Activated T-cell treated with anti-CD3 and anti-CD28 coated beads for 24 hours (primary cell): ENCODE measurements around the gene BLVRA.
"Not testable (repeated sequence)": the region's sequence is repeated elsewhere in the genome, so short reads cannot be mapped to it uniquely, and the experiment has no call there.

ENCODE experiments used
- DNase-seq: peaks from one replicate; pipeline ENCODE4 v3.0.0-alpha.2; 2020; ENCODE audit warnings: low read depth

The BLVRA gene, protein sequence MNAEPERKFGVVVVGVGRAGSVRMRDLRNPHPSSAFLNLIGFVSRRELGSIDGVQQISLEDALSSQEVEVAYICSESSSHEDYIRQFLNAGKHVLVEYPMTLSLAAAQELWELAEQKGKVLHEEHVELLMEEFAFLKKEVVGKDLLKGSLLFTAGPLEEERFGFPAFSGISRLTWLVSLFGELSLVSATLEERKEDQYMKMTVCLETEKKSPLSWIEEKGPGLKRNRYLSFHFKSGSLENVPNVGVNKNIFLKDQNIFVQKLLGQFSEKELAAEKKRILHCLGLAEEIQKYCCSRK

DNA sequence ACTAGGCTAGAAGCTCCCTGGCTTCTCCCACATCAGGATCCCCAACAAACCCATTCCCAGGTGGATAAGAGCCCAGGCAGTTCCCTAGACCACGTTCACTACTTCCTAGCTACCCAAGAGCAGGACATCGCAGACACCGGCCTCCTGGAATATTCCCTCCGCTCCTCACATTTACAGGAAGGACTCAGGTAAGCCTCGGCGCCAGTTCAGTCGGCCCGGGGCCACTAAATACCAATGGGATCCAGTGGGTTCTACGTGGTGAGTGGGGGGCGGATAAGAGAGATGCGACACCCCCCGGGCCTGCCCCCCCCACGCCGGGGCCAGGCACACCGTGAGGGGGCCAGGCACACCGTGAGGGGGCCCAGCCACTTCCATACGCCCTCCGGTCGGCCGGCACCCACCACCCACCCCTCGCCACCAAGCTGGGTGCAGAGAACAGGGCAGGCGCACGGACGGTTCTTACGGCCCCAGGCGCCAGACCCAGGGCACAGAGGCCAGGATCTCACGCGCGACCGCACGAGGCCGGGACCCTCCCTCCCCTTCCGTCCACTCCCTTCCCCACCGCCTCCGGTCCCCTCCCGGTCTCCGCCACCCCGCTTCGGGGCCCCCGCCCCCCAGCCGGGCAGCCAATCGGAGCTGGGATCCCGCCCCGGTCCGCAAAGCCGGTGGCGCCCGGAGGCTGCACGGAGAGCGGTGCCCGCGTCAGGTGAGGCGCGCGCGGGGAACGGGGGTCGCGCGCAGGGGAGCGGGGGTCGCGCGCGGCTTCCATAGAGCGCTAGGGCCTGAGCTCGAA lies at the start of gene BLVRA:
BLVRA (plus strand) TSS at position 652 of the 793 bp plus-strand sequence. CDS start 12,479 bp downstream, outside the sequence.
- DNase-seq: peak; percentile 44

DNA sequence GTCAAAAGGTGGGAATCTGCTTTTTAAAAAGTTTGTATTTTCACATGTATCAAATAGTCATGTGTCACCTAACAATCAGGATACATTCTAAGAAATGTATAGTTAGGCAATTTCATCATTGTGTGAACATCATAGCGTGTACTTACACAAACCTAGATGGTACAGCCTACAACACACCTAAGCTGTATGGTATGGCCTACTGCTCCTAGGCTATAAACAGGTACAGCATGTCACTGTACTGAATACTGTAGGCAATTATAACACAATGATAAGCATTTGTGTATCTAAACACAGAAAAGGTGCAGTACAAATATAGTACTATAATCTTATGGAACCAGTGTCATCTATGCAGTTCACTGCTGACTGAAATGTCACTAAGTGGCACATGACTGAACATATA lies 47.0 kb upstream of the BLVRA start:
- no peak for DNase-seq

DNA sequence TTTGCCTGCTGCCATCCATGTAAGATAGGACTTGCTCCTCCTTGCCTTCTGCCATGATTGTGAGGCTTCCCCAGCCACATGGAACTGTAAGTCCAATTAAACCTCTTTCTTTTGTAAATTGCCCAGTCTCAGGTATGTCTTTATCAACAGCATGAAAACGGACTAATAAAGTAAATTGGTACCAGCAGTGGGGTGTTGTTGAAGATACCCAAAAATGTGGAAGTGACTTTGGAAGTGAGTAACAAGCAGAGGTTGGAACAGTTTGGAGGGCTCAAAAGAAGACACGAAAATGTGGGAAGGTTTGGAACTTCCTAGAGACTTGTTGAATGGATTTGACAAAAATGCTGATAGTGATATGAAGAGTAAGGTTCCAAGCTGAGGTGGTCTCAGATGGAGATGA lies 42.5 kb upstream of the BLVRA start:
- DNase-seq: not testable (repeated sequence)

DNA sequence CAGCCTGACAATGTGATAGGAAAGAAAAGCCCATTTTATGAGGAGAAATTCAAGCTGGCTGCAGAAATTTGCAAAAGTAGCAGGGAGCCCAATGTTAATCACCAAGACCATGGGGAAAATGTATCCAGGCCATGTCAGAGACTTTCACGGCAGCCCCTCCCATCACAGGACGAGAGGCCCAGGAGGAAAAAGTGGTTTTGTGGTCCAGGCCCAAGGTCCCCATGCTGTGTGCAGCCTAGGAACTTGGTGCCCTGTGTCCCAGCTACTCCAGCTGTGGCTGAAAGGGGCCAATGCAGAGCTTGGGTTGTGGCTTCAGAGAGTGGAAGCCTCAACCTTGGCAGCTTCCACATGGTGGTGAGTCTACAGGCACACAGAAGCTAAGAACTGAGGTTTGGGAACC lies 41.9 kb upstream of the BLVRA start:
- DNase-seq: no peak

DNA sequence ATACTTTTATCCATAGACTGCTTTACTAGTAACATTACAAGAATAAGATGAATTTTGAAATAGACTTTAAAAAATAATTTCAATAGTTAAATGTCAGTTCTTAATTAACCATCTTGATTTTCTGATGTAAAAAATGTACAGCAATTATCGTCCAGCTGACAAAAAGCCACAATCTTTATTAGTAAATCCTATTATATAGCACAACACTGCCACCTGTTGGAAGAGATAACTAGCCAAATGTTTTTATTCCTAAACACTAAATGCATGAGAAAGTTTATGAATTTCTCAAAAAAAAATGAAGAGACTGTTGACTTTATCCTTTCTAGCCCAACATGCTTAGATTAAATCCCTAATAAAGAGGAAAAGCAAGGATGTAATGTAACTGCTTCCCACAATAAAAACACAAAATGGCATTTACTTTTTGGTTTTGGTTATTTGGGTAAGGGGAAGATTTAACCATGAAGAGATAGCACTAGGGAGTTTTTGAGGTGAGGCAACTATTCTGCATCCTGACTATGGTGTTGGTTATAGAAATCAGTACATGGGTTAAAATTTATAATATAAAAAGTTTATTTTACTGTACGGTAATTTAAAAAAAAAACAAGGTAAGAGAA lies 37.2 kb upstream of the BLVRA start:
- no peak for DNase-seq

DNA sequence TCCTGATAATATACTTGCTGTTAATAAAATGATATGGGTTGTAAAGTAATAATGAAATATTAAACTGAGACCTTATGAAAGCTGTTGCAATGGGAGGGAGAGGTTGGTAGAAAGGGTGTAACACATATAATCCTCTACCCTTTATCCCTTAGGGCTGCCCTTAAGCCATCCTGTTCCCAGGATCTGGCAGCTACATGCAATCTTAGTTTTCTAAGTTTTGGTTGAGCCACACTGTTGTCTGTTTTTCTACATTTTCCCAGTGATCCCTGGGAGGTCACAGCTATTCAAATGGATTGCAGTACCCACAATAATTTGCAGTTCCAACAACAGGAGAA lies 35.5 kb upstream of the BLVRA start:
- no peak for DNase-seq

DNA sequence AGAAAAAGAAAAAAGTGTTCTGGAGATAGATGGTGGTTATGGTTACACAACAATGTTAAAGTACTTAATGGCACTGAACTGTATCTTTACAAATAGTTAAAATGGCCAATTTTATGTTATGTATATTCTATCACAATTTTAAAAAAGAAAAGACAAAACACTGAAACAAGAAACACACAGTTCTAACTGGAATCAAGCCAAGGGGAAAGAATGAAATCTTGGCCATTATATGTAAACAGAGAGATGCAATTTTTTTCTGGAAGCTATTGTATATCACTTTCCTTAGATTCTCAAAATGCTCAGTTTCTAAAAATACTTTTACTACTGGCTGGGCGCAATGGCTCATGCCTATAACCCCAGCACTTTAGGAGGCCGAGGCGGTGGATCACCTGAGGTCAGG lies 33.2 kb upstream of the BLVRA start:
- no peak for DNase-seq

DNA sequence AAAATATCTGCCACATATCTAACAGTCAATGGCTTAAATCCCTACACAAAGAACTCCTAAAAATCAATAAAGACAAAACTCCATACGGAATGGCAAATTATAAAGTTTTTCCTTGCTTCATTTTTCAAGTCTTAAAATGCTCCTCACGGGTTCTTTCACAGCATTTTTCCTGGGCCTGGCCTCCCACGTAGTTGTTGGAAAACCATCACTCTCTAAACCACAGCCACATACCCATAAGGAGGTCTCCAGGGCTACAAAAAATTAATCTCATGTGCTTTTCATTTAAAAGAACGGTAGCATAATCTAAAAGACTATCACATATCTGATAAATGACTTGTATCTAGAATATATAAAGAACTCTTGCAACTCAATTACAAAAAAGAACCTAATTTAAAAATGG lies 32.0 kb upstream of the BLVRA start:
- DNase-seq: no peak

DNA sequence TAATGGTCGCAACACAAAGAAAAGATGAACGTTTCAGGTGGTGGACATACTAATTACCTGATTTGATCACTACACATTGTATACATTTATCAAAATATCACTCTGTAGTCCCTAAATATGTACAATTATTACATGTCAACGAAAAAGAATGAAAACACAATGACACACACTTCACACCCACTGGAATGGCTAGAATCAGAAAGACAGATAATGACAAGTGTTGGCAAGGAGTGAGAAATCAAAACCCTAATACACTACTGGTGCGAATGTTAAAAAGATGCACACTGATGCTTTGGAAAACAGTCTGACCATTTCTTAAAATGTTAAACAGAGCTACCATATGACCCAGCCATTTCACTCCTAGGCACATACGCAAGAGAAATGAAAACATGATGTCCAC lies 31.5 kb upstream of the BLVRA start:
- DNase-seq: no peak

DNA sequence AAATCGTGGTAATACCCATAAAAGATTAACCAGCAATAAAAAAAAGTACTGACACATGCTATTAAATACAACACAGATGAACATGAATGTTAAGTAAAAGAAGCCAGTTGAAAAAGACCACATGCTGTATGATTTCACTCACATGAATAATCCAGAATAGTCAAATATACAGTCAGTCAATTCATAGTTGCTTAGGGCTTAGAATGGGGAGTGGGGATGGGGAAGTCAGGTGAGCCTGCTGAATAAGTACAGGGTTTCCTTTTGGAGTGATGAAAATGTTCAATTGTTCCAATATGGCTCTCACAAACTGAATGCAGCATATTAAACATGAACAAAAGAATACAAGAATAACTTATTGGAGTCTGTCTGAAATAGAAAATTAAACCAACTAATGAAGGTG lies 31.0 kb upstream of the BLVRA start:
- no peak for DNase-seq

DNA sequence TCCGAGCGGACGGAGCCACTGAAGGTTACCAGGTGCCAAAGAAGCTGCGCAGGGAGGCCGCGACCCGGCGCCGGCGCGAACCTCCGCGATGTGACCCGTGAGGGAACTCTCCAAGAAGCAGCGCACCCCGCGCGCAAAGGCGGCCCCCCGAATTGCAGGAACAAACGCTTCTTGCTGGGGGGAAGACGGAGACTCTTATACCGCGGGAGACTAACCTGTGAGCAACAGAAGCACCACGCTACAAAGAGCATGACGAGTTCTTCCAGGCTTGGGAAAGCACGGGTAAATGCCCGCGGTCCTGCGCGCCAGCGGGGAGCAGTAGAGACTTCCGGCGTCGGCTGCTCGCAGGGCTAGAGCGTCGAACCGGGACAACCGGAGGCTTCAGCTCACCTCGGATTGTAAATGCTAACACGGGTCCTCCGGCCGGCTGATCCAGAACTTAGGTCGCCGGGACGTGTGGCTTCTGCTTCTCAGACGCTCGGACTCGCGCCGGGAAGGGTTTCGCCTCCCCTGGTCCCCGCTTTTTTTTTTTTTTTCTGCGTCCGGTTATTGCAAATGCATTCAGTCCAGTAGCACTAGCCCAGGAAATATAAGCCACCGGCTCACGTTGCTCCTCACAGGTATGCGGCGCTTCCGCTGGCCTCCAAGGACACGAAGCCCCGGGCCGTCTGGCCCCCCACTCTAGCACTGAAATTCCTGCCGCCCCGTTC lies 29.1 kb upstream of the BLVRA start, which contains the start of gene COA1:
COA1 (minus strand) TSS at position 310 of the 710 bp plus-strand sequence. CDS start 80,909 bp downstream, outside the sequence.
- peak; percentile 79 for DNase-seq

DNA sequence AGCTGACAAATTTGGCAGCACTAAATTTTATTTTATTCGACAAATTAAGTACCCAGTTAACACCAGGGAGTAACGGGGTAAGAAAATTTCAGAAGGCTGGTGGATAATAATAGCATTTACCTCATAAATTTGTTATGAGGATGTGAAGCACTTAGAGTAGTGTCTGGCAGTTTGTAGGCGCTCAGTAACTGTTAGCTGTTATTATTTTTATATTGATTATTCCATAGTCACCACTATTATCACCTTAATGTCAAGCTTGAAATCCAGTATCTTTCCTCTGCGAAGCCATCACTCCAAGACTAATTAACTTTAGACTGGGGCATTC lies 28.6 kb upstream of the BLVRA start:
- DNase-seq: no peak

DNA sequence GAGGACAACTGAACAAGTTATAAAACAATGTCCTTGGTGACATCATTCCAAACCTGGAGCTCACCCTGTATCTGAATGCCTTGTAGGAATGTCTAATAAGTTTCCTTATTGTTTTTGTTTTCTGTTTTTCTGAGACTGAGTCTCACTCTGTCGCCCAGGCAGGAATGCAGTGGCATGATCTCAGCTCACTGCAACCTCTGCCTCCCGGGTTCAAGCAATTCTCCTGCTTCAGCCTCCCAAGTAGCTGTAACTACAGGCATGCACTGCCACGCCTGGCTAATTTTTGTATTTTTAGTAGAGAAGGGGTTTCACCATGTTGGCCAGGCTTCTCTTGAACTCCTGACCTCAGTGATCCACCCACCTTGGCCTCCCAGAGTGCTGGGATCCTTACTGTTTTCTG lies 27.0 kb upstream of the BLVRA start:
- not testable (repeated sequence) for DNase-seq

DNA sequence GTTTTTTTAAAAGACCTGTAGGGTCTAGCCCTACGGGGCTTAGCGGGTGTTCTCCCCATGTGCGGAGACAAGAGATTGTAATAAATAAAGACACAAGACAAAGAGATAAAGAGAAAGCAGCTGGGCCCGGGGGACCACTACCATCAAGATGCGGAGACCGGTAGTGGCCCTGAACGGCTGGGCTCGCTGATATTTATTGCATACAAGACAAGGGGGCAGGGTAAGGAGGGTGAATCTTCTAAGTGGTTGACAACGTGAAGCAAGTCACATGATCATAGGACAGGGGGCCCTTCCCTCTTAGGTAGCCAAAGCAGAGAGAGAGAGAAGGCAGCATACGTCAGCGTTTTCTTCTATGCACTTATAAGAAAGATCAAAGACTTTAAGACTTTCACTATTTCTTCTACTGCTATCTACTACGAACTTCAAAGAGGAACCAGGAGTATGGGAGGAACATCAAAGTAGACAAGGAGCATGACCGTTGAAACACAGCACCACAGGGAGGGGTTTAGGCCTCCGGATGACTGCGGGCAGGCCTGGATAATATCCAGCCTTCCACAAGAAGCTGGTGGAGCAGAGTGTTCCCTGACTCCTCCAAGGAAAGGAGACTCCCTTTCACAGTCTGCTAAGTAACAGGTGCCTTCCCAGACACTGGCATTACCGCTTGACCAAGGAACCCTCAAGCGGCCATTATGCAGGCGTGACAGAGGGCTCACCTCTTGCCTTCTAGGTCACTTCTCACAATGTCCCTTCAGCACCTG lies 23.7 kb upstream of the BLVRA start:
- DNase-seq: not testable (repeated sequence)

DNA sequence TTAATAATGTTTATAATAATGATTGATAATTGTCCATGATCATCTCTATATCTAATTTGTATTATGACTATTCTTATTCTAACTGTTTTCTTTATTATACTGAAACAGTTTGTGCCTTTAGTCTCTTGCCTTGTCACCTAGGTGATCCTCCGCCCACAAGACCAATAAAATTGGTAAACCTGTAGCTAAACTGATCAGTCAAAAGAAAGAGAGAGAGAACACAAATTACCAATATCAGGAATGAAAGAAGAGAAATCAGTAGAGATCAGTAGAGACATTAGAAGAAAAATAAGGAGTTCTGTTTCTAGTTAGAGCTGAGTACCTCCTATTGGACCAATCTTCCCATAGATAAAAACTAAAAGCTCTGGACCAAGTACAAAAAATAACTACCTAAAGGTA lies 23.1 kb upstream of the BLVRA start:
- DNase-seq: no peak

DNA sequence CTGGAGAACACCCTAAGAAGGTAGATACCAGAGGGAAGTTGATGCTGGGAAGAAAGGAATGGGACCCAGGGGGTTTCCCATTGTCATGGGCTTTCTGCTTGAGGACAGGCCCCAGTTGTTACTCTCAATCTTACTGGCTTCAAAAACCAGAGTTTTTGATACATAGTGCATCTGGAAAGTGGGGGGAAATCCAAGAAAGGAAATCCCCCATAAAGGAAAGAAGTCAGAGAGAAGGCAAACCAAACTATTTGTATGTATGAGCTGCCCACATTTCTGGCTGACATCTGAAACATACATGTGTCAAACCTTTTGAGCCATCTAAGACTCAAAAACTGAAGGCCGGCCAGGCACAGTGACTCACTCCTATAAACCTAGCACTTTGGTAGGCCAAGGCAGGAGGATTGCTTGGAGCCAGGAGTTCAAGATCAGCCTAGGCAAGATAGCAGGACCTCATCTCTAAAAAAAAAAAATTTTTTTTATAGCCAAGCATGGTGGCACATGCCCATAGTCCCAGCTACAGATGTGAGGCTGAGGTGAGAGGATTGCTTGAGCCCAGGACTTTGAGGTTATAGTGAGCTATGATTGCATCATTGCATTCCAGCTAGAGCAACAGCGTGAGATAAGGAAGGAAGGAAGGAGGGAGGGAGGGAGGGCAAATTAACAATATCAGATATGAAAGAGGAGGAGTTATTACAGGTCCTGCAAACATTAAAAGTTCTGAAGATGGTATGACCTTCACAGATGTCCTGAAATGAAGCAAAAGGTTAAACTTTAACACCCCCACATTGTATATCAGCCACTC lies 22.5 kb upstream of the BLVRA start:
- DNase-seq: no peak

DNA sequence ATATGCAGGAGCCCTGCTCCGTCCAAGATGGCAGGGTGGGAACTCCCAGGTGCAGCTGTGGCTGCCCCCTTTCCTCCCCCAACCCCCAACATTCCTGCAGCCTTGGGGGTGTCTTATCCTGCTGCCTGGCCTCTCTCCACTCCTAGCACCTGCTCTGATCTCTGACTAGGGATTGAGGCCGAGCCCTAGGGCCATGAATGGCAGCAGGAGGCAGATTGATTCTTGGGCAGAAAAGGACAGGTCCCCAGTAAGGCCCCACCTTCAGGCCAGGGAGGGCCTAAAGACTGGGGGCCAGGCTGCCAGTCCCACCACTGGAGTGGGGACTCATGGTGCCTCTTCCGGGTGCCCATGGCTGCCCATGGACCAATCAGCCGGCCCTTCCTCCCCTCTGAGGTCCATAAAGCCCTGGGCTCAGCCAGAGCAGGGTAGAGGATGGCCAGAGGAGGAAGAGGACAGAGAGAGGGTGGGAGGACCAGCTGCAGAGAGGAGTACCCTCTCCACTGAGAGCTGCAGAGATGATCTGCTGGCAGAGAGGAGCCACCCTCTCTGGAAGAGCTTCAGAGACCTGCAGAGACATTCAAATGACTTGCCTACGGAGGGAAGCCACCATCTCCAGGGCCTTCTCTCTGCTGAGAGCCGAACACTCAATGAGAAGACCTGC lies 20.9 kb upstream of the BLVRA start:
- DNase-seq: no peak

DNA sequence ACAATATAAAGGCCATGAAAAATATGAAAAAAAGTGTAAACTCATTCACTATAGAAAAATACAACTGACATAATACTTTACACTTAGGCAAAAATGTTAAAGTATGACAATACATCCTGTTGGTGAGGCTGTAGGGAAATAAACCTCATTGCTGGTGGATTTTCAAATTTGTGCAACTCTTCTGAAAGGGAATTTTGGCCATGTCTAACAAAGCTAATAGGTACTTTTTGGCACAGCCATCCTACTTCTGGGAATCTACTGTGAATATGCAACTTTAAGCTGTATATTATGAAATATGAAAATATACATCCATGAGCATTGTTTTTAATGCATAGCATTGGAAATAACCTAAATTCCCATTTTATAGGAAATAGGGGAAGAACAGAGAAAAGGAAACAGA lies 15.8 kb upstream of the BLVRA start:
- no peak for DNase-seq

DNA sequence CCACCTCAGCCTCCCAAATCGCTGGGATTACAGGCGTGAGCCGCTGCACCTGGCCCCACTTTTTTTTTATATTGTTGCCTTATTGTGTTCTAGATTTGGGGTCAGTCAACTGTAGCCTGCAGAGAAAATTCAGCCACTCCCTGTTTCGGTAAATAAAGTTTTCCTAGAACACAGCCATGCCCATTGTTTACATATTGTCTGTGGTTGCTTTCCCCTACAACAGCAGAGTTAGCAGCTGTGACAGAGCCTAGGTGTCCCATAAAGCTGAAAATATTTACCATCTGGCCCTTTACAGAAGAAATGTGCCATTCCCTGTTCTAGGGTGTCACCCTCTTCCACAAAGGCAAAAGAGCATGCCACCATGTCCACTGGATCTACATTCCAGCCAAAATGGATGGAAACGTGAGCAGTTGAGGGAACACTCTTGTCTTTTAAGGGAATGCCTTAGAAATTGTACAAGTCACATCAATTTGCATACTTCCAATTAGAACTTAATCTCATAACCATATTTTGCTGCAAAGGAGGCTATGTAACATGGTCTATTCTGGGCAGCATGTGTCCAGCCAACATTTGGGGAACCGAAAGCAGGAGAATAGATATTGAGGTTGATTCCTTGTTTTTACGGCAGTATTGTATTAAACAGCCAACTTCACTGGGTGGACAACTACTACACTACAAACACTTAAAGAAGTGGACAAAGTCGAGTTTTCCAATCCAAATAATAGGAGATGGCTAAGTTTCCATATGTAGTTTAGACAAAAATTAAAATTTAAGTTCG lies 11.0 kb upstream of the BLVRA start:
- DNase-seq: no peak
